ENCODE measurements around the gene OR2T35. TPM values are rescaled to one million over a fixed set of nuclear protein-coding genes. Genes with fewer than 3 reads are reported as not detected.
"Not testable (repeated sequence)": the region's sequence is repeated elsewhere in the genome, so short reads cannot be mapped to it uniquely, and the experiment has no call there.

The OR2T35 gene
- total and polyA plus RNA-seq, 2 experiments from 2014 or later = not detected

- H3K79me2 ChIP-seq; H3K36me3 ChIP-seq (replicated peaks; ENCODE audit: insufficient read depth, low read depth); H3K27ac ChIP-seq; H4K20me1 ChIP-seq (ENCODE audit: insufficient read depth, poor library complexity, severe bottlenecking); H3K27me3 ChIP-seq; H3K4me1 ChIP-seq (ENCODE audit: insufficient read depth); DNase-seq (ENCODE audit: low spot score); H3K9me2 ChIP-seq (replicated peaks; ENCODE audit: insufficient read depth); H3K9me3 ChIP-seq (ENCODE audit: low read depth); H3K4me2 ChIP-seq; H3K4me3 ChIP-seq; H2AFZ ChIP-seq: not testable (repeated sequence)
- 100% methylated on average over 2 of the region's 5 CpGs for WGBS (ENCODE audit: low lambda C conversion rate, missing lambda C conversion rate)
These were observed 3.5 kb downstream of the OR2T35 start for GRCh38 chr1:248641583-248641982.

- not testable (repeated sequence) for H3K9me2 ChIP-seq (replicated peaks; ENCODE audit: insufficient read depth); H3K9me3 ChIP-seq (ENCODE audit: low read depth); DNase-seq (ENCODE audit: low spot score); H3K4me1 ChIP-seq (ENCODE audit: insufficient read depth); H4K20me1 ChIP-seq (ENCODE audit: insufficient read depth, poor library complexity, severe bottlenecking); H3K27ac ChIP-seq; H3K4me3 ChIP-seq; H3K79me2 ChIP-seq; H2AFZ ChIP-seq; H3K4me2 ChIP-seq; H3K27me3 ChIP-seq; H3K36me3 ChIP-seq (replicated peaks; ENCODE audit: insufficient read depth, low read depth)
- no CpG with 5 or more reads among the region's 3 CpGs for WGBS (ENCODE audit: low lambda C conversion rate, missing lambda C conversion rate)
These were observed 4.2 kb downstream of the OR2T35 start for GRCh38 chr1:248640906-248641305.

- H3K79me2 ChIP-seq; H3K9me3 ChIP-seq (ENCODE audit: low read depth); H3K4me1 ChIP-seq (ENCODE audit: insufficient read depth); H4K20me1 ChIP-seq (ENCODE audit: insufficient read depth, poor library complexity, severe bottlenecking); H3K4me2 ChIP-seq; H3K9me2 ChIP-seq (replicated peaks; ENCODE audit: insufficient read depth); H3K27ac ChIP-seq; H2AFZ ChIP-seq; H3K36me3 ChIP-seq (replicated peaks; ENCODE audit: insufficient read depth, low read depth); H3K4me3 ChIP-seq; DNase-seq (ENCODE audit: low spot score); H3K27me3 ChIP-seq: not testable (repeated sequence)
- no CpG with 5 or more reads among the region's 5 CpGs for WGBS (ENCODE audit: low lambda C conversion rate, missing lambda C conversion rate)
These were observed 5.4 kb downstream of the OR2T35 start for GRCh38 chr1:248639652-248640051.

- WGBS (ENCODE audit: low lambda C conversion rate, missing lambda C conversion rate) = 72% methylated on average over 3 of the region's 5 CpGs
- H3K4me3 ChIP-seq; H3K79me2 ChIP-seq; H3K27ac ChIP-seq; H3K36me3 ChIP-seq (replicated peaks; ENCODE audit: insufficient read depth, low read depth); H3K4me2 ChIP-seq; H2AFZ ChIP-seq; H3K27me3 ChIP-seq; DNase-seq (ENCODE audit: low spot score); H3K9me3 ChIP-seq (ENCODE audit: low read depth); H3K9me2 ChIP-seq (replicated peaks; ENCODE audit: insufficient read depth); H4K20me1 ChIP-seq (ENCODE audit: insufficient read depth, poor library complexity, severe bottlenecking); H3K4me1 ChIP-seq (ENCODE audit: insufficient read depth): not testable (repeated sequence)
These were observed 8.5 kb downstream of the OR2T35 start for GRCh38 chr1:248636612-248637011.

- H4K20me1 ChIP-seq (ENCODE audit: insufficient read depth, poor library complexity, severe bottlenecking); H3K27me3 ChIP-seq; H3K9me2 ChIP-seq (replicated peaks; ENCODE audit: insufficient read depth); H3K4me2 ChIP-seq; H3K9me3 ChIP-seq (ENCODE audit: low read depth); H3K27ac ChIP-seq; H3K36me3 ChIP-seq (replicated peaks; ENCODE audit: insufficient read depth, low read depth); H3K79me2 ChIP-seq; H3K4me3 ChIP-seq; DNase-seq (ENCODE audit: low spot score); H3K4me1 ChIP-seq (ENCODE audit: insufficient read depth); H2AFZ ChIP-seq: not testable (repeated sequence)
- no CpG with 5 or more reads among the region's 2 CpGs for WGBS (ENCODE audit: low lambda C conversion rate, missing lambda C conversion rate)
These were observed 10.1 kb downstream of the OR2T35 start, which contains the start of gene OR2T11 for GRCh38 chr1:248634991-248635390. TSS of gene OR2T11 (minus strand) at chr1:248635091. CDS start at chr1:248627128, 7,963 bp downstream.

- Histone ChIP-seq H2AFZ (no peak overlapping the region), H3K27me3 (no peaks in the 10 kb centered on the region), H3K27ac (no peak overlapping the region), H3K9me3 (ENCODE audit: low read depth) (no peaks in the 10 kb centered on the region), H4K20me1 (ENCODE audit: insufficient read depth, poor library complexity, severe bottlenecking) (no peaks in the 10 kb centered on the region), H3K4me1 (ENCODE audit: insufficient read depth) (no peaks in the 10 kb centered on the region), H3K36me3 (replicated peaks; ENCODE audit: insufficient read depth, low read depth) (no peaks in the 10 kb centered on the region), H3K9me2 (replicated peaks; ENCODE audit: insufficient read depth) (no peaks in the 10 kb centered on the region), H3K79me2 (no peaks in the 10 kb centered on the region), H3K4me2 (no peak overlapping the region), H3K4me3 (no peak overlapping the region)
- 67% methylated on average over 7 of the region's 7 CpGs for WGBS (ENCODE audit: low lambda C conversion rate, missing lambda C conversion rate)
- no peak for DNase-seq (ENCODE audit: low spot score)
- TF ChIP-seq EZH2phosphoT487 (IDR thresholded peaks at IDR 0.05; ENCODE audit: low read depth, severe bottlenecking, unreplicated experiment) = no peak
- no peak for TF ChIP-seq CTCF (IDR thresholded peaks at IDR 0.05; ENCODE audit: poor library complexity)
- no peak for TF ChIP-seq EZH2 (IDR thresholded peaks at IDR 0.05; ENCODE audit: borderline replicate concordance)
These were observed 13.6 kb downstream of the OR2T35 start for GRCh38 chr1:248631354-248632008.
